Ascending aorta (tissue), 2 donors: ENCODE data around the gene SYNRG. TPM values are rescaled to one million over a fixed set of nuclear protein-coding genes. Genes with fewer than 3 reads are reported as not detected.
A peak's percentile ranks its signal among the peaks of the same experiment; 100 is the strongest.

Source experiments
- DNase-seq, 2 donors: peaks; one replicate each; pipeline ENCODE4 v3.0.0-alpha.2; 2019; ENCODE audit warnings: low spot score in 2 of 2
- H3K27ac ChIP-seq, 2 donors: fragments of 200-600 bp; sonication (generic); one replicate each; pipeline ENCODE4 v1.5.1; 2016 to 2017; ENCODE audit warnings: mild to moderate bottlenecking in 1 of 2
- H3K27me3 ChIP-seq: fragments of 200-600 bp; sonication (generic); one replicate; pipeline ENCODE4 v1.5.1; 2017
- H3K36me3 ChIP-seq, 2 donors: fragments of 200-600 bp; sonication (generic); one replicate each; pipeline ENCODE4 v1.5.1; 2016
- H3K4me1 ChIP-seq, 2 donors: fragments of 200-600 bp; sonication (generic); one replicate each; pipeline ENCODE4 v1.5.1; 2016 to 2017; ENCODE audit warnings: mild to moderate bottlenecking in 1 of 2
- H3K4me3 ChIP-seq, 2 donors: fragments of 200-600 bp; sonication (generic); one replicate each; pipeline ENCODE4 v1.5.1; 2016 to 2017; ENCODE audit warnings: mild to moderate bottlenecking in 1 of 2
- H3K9me3 ChIP-seq, 2 donors: fragments of 200-600 bp; sonication (generic); one replicate each; pipeline ENCODE4 v1.5.1; 2016
- intact Hi-C: fragments of 100-400 bp; cut with DNase I; formaldehyde crosslinking; loops from one replicate; pipeline ENCODE4 v1.15.1; 2023
- total RNA-seq: library from RNA; depleted of rRNA; stranded (reverse); fragments of >200 nt; gene quantifications from one replicate; pipeline ENCODE4 v1.1.0, GENCODE V29; 2016
- TF ChIP-seq, protein P1 (sequence below), 3 experiments: fragments of 200-600 bp in 2 of 3; fragments of 450-650 bp in 1 of 3; sonication (generic) in 2 of 3; IDR thresholded peaks; one replicate each; pipeline ENCODE4 v1.5.1; 2016 to 2019; ENCODE audit warnings: antibody characterized with exemption in 3 of 3, mild to moderate bottlenecking in 1 of 3, moderate library complexity in 1 of 3

The SYNRG gene
- total RNA-seq, 1 donor from 2014 or later, result 47.1 TPM

DNA sequence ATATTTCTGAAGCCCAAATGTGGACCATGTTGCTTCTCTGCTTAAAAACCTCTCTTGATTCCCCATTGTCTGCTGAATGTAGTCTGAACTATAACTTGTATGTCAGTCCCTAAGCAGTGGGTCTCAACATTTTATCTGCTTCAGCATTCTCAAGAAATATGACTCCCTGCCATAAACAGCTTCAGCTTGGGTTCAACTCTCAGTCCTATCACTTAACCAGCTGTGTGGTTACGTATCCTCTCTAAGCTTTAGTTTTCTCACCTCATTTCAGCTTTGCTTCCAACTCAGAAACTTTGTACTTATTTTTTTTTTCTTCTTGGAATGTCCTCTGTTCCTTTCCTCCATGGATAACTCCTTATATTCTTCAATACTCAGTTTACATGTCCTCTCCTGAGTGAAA is 38.6 kb upstream of the SYNRG start:
- Histone ChIP-seq H3K27me3 (no peaks in the 10 kb centered on the region), H3K27ac (no peak overlapping the region), H3K4me3 (no peak overlapping the region), H3K9me3 (no peaks in the 10 kb centered on the region), H3K36me3 (no peaks in the 10 kb centered on the region), H3K4me1 (no peaks in the 10 kb centered on the region)
- no peak for DNase-seq
- intact Hi-C loops, result no loop called here
- TF ChIP-seq, protein P1, sequence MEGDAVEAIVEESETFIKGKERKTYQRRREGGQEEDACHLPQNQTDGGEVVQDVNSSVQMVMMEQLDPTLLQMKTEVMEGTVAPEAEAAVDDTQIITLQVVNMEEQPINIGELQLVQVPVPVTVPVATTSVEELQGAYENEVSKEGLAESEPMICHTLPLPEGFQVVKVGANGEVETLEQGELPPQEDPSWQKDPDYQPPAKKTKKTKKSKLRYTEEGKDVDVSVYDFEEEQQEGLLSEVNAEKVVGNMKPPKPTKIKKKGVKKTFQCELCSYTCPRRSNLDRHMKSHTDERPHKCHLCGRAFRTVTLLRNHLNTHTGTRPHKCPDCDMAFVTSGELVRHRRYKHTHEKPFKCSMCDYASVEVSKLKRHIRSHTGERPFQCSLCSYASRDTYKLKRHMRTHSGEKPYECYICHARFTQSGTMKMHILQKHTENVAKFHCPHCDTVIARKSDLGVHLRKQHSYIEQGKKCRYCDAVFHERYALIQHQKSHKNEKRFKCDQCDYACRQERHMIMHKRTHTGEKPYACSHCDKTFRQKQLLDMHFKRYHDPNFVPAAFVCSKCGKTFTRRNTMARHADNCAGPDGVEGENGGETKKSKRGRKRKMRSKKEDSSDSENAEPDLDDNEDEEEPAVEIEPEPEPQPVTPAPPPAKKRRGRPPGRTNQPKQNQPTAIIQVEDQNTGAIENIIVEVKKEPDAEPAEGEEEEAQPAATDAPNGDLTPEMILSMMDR (IDR thresholded peaks at IDR 0.05), result no peak

DNA sequence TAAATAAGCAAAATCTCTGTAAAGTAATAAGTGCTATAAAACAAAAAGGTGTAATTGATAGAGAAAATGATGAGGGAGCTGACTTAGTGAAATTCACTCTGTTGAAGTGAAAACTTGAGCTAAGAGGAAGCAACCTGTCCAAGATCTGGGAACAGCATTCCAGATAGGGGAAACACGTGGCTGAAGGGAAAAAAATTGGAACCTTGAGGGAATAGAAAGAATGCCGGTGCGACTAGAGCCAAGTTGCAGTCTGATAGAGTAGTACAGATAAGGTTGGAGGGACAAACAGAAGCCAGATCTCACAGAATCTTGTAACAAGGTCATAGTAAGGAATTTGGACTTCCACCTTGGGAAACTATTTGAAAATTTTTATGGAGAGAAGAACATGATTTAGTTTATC is 34.7 kb upstream of the SYNRG start:
- no peaks in the 10 kb centered on the region for H3K27me3 ChIP-seq
- peaks cover 5 to 6% of the 10 kb centered on the region in 2 donors for H3K36me3 ChIP-seq
- TF ChIP-seq, protein P1 (IDR thresholded peaks at IDR 0.05), result no peak
- no peaks in the 10 kb centered on the region for H3K9me3 ChIP-seq
- H3K27ac ChIP-seq, result peak overlapping the region in 1 of 2 donors; percentile 89
- DNase-seq, result no peak
- intact Hi-C loops, result no loop called here
- H3K4me3 ChIP-seq, result peak overlapping the region; percentile 81 to 90
- H3K4me1 ChIP-seq, result peaks cover 0 to 2% of the 10 kb centered on the region in 2 donors

DNA sequence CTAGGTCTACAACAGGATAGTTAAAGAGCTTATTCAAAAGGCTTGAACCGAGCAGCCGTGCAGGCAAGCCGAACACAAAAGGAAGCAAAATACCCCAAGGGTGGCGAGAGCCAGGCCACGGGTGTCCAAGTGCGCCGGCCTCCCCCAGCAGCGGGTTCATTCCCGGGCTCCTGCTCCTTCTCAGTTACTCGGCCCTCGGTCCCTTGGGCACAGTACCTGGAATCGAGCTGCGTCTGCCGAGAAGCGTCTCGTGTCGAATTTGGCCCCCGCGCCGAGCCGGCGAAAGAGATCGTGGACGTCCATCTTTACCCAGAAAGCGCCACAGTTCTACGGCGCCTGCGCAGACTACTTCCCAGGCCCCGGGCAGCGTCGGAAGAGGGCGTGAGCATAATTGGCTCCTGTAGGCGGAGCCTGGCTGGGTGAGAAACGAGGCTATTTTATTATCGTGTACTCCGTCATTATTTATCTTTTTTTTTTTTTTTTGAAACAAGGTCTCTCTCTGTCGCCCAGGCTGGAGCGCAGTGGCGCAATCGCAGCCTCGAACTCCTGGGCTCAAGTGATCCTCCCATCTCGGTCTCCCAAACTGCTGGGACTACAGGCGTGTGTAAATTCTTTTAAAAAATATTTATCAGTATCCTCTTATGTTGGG is 34.0 kb upstream of the SYNRG start, which contains the start of gene DDX52:
DDX52 (minus strand) TSS at position 329 of the 649 bp plus-strand sequence; CDS start at position 303, 26 bp downstream.
- Histone ChIP-seq H3K9me3 (no peaks in the 10 kb centered on the region), H3K27ac (peak within 1 kb of the TSS; percentile 89 to 91), H3K36me3 (peaks cover 5 to 8% of the 10 kb centered on the region in 2 donors), H3K4me3 (peak within 1 kb of the TSS; percentile 81 to 90), H3K27me3 (no peaks in the 10 kb centered on the region), H3K4me1 (peaks cover 0 to 2% of the 10 kb centered on the region in 2 donors)
- TF ChIP-seq, protein P1 (IDR thresholded peaks at IDR 0.05), result peak in 1 of 3 experiments; percentile 15
- intact Hi-C loops, result no loop called here
- DNase-seq, result peak; percentile 79 to 96

DNA sequence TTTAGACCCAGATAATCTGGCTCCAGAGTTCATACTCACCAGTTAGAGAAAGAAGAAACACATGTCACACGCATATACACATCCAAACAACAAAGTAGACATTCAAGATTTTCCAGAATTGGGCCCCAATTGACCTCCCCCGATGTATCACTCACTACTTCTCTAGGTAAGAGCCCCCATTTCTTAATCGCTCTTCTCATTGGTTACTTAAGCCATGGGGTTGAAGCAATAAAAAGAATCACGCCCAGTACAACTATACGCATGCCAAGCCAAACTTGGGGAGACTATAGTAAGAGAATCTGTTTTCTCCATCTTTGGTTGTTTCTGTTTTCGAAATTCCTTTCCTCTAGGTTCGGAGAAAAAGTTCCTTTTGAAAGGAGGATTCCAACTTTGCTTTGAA is 33.5 kb upstream of the SYNRG start:
- peak overlapping the region; percentile 89 to 91 for H3K27ac ChIP-seq
- intact Hi-C loops, result no loop called here

DNA sequence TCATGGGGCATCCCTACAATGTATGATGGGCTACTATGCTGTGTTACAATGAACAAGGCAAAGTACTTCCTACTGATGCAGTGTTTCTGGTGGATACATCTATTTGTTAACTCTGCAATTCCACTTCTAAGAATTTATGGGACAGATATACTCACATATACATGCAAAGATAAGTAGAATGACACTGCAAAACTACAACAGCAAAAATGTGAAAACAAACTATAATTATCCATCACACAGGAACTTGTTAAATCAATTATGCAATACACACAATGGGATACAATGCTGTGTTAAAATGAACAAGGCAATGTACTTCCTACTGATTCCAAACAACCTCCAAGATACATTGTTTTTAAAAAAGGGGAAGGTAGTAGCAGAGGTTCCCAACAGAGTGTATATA is 30.8 kb upstream of the SYNRG start:
- Histone ChIP-seq H3K36me3 (peaks cover 9 to 30% of the 10 kb centered on the region in 2 donors), H3K27ac (no peak overlapping the region), H3K27me3 (no peaks in the 10 kb centered on the region), H3K4me1 (peaks cover 0 to 2% of the 10 kb centered on the region in 2 donors), H3K4me3 (no peak overlapping the region), H3K9me3 (no peaks in the 10 kb centered on the region)
- DNase-seq, result no peak
- TF ChIP-seq, protein P1 (IDR thresholded peaks at IDR 0.05), result no peak
- intact Hi-C loops, result no loop called here

More for the DNA sequence above, 33.5 kb upstream of the SYNRG start:
- H3K4me3 ChIP-seq, result peak overlapping the region; percentile 81 to 90
- no peak for DNase-seq
- H3K9me3 ChIP-seq, result no peaks in the 10 kb centered on the region
- H3K36me3 ChIP-seq, result peaks cover 5 to 14% of the 10 kb centered on the region in 2 donors
- no peaks in the 10 kb centered on the region for H3K27me3 ChIP-seq
- peaks cover 0 to 2% of the 10 kb centered on the region in 2 donors for H3K4me1 ChIP-seq
- TF ChIP-seq, protein P1 (IDR thresholded peaks at IDR 0.05), result no peak
